ENCODE results near the gene SHOC2. TPM values are rescaled to one million over a fixed set of nuclear protein-coding genes. Genes with fewer than 3 reads are reported as not detected.
"Not testable (repeated sequence)": the region's sequence is repeated elsewhere in the genome, so short reads cannot be mapped to it uniquely, and the experiment has no call there.

SHOC2 gene
- total and polyA plus RNA-seq, 7 experiments from 2014 or later, result 48.2 to 71.7 (median 60.2) TPM

DNA sequence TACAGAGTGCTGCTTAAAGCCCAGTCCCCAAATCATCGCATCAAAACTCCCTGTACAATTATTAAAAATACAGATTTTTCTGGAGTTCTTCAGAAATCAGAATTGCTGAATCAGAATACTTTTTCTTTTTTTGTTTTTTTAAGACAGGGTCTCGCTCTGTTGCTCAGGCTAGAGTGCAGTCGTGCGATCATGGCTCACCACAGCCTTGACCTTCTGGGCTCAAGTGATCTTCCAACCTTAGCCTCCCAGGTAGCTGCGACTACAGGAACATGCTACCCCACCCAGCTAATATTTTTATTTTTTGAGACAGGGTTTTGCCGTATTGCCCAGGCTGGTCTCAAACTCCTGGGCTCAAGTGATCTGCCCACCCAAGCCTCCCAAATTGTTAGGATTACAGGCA is 4.4 kb upstream of the SHOC2 start:
- DNase-seq, result no peak
- Histone ChIP-seq H3K27me3 (ENCODE audit: control insufficient read depth in 2 of 2, insufficient read depth in 2 of 2, low read length in 2 of 2) (no peaks in the 10 kb centered on the region), H3K9me3 (ENCODE audit: control insufficient read depth in 2 of 3, low read length in 3 of 3) (no peaks in the 10 kb centered on the region), H3K4me1 (ENCODE audit: control insufficient read depth in 2 of 2, insufficient read depth in 2 of 2, low read length in 2 of 2) (peaks cover 6 to 7% of the 10 kb centered on the region in 2 donors), H3K4me3 (ENCODE audit: low read length) (no peak overlapping the region), H3K36me3 (ENCODE audit: control insufficient read depth in 2 of 3, insufficient read depth in 3 of 3, low read length in 3 of 3) (peaks cover 0 to 22% (median 6%) of the 10 kb centered on the region in 3 experiments), H3K27ac (ENCODE audit: low read depth, low read length) (no peak overlapping the region)
- ChIA-PET POLR2A (no interaction called here), CTCF (no interaction called here)
- H3K4me3 Mint-ChIP-seq, result peak overlapping the region in 1 of 10 donors; percentile 48
- H3K27me3 Mint-ChIP-seq, result no peaks in the 10 kb centered on the region
- peaks cover 14 to 58% (median 45%) of the 10 kb centered on the region in 7 donors for H3K4me1 Mint-ChIP-seq
- H3K9me3 Mint-ChIP-seq, result no peaks in the 10 kb centered on the region
- no peak for ATAC-seq
- H3K36me3 Mint-ChIP-seq, result peaks cover 3 to 16% (median 8%) of the 10 kb centered on the region in 5 donors
- intact Hi-C loops (cut with micrococcal nuclease), result loop anchor here in 1 of 2 donors (5.0 kb wide), 2 partner anchors 703 to 1532 kb away; partner anchors contain the start of genes VTI1A and ZDHHC6
- H3K27ac Mint-ChIP-seq, result peak overlapping the region in 2 of 9 donors; percentile 36 to 72

DNA sequence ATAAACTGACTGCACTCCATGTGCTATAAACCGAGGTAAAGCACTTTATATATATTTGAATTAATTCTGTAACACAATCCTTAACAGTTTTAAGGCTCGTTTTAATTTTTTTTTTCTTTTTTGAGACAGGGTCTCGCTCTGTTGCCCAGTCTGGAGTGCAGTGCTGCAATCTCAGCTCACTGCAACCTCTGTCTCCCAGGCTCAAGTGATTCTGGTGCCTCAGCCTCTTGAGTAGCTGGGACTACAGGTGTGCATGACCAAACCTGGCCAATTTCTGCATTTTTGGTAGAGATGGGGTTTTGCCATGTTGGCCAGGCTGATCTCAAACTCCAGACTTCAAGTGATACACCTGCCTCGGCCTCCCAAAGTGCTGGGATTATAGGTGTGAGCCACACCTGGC is 3.8 kb upstream of the SHOC2 start:
- H3K27ac ChIP-seq (ENCODE audit: low read depth, low read length); ATAC-seq; H3K27me3 ChIP-seq (ENCODE audit: control insufficient read depth in 2 of 2, insufficient read depth in 2 of 2, low read length in 2 of 2); H3K9me3 ChIP-seq (ENCODE audit: control insufficient read depth in 2 of 3, low read length in 3 of 3); H3K9me3 Mint-ChIP-seq; CTCF ChIA-PET; DNase-seq; H3K4me3 ChIP-seq (ENCODE audit: low read length); H3K4me1 ChIP-seq (ENCODE audit: control insufficient read depth in 2 of 2, insufficient read depth in 2 of 2, low read length in 2 of 2); H3K4me3 Mint-ChIP-seq; H3K27me3 Mint-ChIP-seq: not testable (repeated sequence)
- Mint-ChIP-seq H3K27ac (peak overlapping the region in 2 of 9 donors; percentile 59 to 72), H3K36me3 (peaks cover 3 to 12% (median 8%) of the 10 kb centered on the region in 5 donors), H3K4me1 (peaks cover 18 to 57% (median 44%) of the 10 kb centered on the region in 7 donors)
- peaks cover 0 to 18% (median 6%) of the 10 kb centered on the region in 3 experiments for H3K36me3 ChIP-seq (ENCODE audit: control insufficient read depth in 2 of 3, insufficient read depth in 3 of 3, low read length in 3 of 3)
- POLR2A ChIA-PET, result interaction anchor here (2.2 kb wide), 1 partner anchor 112 kb away, joined by 7 read pairs; no protein-coding TSS in a partner anchor
- intact Hi-C loops (cut with micrococcal nuclease), result loop anchor here in 1 of 2 donors (5.0 kb wide), 2 partner anchors 703 to 1532 kb away; partner anchors contain the start of genes VTI1A and ZDHHC6

DNA sequence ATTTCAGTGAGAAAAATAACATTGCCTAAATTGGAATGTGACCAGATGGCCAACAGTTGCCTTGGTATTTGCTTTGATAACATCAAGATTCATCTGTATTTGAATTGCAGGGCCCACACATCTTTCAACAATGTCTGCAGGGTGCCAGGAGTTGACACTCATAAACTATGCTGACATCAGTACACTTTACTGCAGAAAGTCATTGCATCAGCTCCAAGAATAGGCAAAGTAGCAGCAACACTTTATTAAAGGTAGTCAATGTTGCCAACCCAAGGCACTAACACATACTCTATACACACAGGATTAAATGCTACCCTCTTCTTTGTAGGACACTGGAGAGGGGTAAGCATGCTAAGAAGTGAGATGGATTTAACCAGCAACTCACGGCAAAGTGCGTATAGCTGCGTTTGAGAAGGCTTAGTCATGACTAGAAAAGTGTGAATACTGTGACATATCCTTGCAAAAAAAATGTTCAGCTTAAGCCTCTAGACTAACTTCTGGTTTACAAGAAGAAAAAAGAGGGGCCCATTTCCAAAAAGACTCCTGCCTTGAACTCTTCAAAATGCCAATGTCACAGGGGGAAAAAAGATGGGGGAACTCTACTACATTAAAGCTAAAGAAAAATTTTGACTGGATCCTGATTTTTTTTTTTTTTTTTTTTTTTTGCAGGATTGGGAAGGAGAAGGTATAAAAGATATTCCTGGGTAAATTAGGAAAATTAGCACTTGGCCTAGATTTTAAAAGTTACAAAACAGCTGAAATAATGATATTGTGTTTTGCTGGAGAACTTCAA is 2.7 kb upstream of the SHOC2 start:
- Histone ChIP-seq H3K9me3 (ENCODE audit: control insufficient read depth in 2 of 3, low read length in 3 of 3) (no peaks in the 10 kb centered on the region), H3K4me1 (ENCODE audit: control insufficient read depth in 2 of 2, insufficient read depth in 2 of 2, low read length in 2 of 2) (peaks cover 7 to 17% of the 10 kb centered on the region in 2 donors), H3K27ac (ENCODE audit: low read depth, low read length) (no peak overlapping the region), H3K36me3 (ENCODE audit: control insufficient read depth in 2 of 3, insufficient read depth in 3 of 3, low read length in 3 of 3) (peaks cover 0 to 12% (median 6%) of the 10 kb centered on the region in 3 experiments), H3K4me3 (ENCODE audit: low read length) (no peak overlapping the region), H3K27me3 (ENCODE audit: control insufficient read depth in 2 of 2, insufficient read depth in 2 of 2, low read length in 2 of 2) (no peaks in the 10 kb centered on the region)
- peaks cover 15 to 58% (median 49%) of the 10 kb centered on the region in 7 donors for H3K4me1 Mint-ChIP-seq
- no peak for ATAC-seq
- H3K27ac Mint-ChIP-seq, result peak overlapping the region in 5 of 9 donors; percentile 63 to 100 (median 98)
- CTCF ChIA-PET, result interaction anchor here (0.6 to 0.7 kb wide), 3 partner anchors 23 to 57 kb away, joined by 3 read pairs; no protein-coding TSS in a partner anchor
- POLR2A ChIA-PET, result interaction anchor here (0.6 to 2.2 kb wide), 7 partner anchors 9 to 253 kb away, joined by 3 to 10 read pairs (median 4); no protein-coding TSS in a partner anchor
- H3K36me3 Mint-ChIP-seq, result peaks cover 0 to 9% (median 5%) of the 10 kb centered on the region in 5 donors
- H3K9me3 Mint-ChIP-seq, result no peaks in the 10 kb centered on the region
- DNase-seq, result no peak
- H3K4me3 Mint-ChIP-seq, result peak overlapping the region in 8 of 10 donors; percentile 24 to 98 (median 88)
- intact Hi-C loops (cut with micrococcal nuclease), result loop anchor here in 1 of 2 donors (5.0 kb wide), 2 partner anchors 704 to 1531 kb away; partner anchors contain the start of genes VTI1A and ZDHHC6
- H3K27me3 Mint-ChIP-seq, result no peaks in the 10 kb centered on the region

DNA sequence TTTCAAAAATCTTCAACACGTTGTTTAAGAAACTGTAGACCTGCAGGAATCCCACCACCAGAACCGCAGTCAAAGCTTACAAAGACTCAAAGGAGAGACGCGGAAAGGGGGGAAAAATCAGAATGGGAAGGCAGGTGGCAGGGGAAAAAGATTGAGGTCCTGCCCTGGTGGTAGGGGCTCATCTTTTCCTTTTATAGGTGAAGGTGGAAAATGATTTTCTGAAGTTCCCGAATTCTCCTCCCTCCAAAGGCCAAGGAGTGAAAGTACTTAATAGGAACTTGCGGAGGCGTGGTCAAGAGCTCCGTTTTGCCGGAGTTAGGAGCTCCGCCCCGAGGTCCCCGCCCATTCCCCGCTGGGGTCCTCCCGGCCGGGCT is 1.1 kb upstream of the SHOC2 start:
- intact Hi-C loops (cut with micrococcal nuclease), result loop anchor here (1.0 to 5.0 kb wide), 13 partner anchors 10 to 1529 kb away; partner anchors contain the start of genes ADRA2A (in 1 of the 2), VTI1A (in 1 of the 2), XPNPEP1 (in 1 of the 2) and ZDHHC6 (in 1 of the 2)
- peak overlapping the region; percentile 97 for H3K4me3 ChIP-seq (ENCODE audit: low read length)
- no peaks in the 10 kb centered on the region for H3K9me3 ChIP-seq (ENCODE audit: control insufficient read depth in 2 of 3, low read length in 3 of 3)
- H3K36me3 ChIP-seq (ENCODE audit: control insufficient read depth in 2 of 3, insufficient read depth in 3 of 3, low read length in 3 of 3), result peaks cover 0 to 11% (median 3%) of the 10 kb centered on the region in 3 experiments
- H3K4me1 ChIP-seq (ENCODE audit: control insufficient read depth in 2 of 2, insufficient read depth in 2 of 2, low read length in 2 of 2), result peaks cover 7 to 17% of the 10 kb centered on the region in 2 donors
- no peaks in the 10 kb centered on the region for H3K27me3 ChIP-seq (ENCODE audit: control insufficient read depth in 2 of 2, insufficient read depth in 2 of 2, low read length in 2 of 2)
- Mint-ChIP-seq H3K4me3 (peak overlapping the region; percentile 86 to 100 (median 96)), H3K36me3 (peaks cover 0 to 7% (median 4%) of the 10 kb centered on the region in 5 donors), H3K9me3 (no peaks in the 10 kb centered on the region), H3K27me3 (no peaks in the 10 kb centered on the region), H3K4me1 (peaks cover 21 to 63% (median 54%) of the 10 kb centered on the region in 7 donors), H3K27ac (peak overlapping the region; percentile 97 to 100 (median 99))
- POLR2A ChIA-PET, result interaction anchor here (0.6 to 2.0 kb wide), 14 partner anchors 11 to 175 kb away, joined by 3 to 10 read pairs (median 3); no protein-coding TSS in a partner anchor
- ATAC-seq (no peak), DNase-seq (peak in 5 of 9 donors; percentile 66 to 80 (median 68))
- CTCF ChIA-PET, result interaction anchor here (0.8 to 1.4 kb wide), 2 partner anchors 20 to 36 kb away, joined by 3 to 6 read pairs; no protein-coding TSS in a partner anchor
- peak overlapping the region; percentile 100 for H3K27ac ChIP-seq (ENCODE audit: low read depth, low read length)

DNA sequence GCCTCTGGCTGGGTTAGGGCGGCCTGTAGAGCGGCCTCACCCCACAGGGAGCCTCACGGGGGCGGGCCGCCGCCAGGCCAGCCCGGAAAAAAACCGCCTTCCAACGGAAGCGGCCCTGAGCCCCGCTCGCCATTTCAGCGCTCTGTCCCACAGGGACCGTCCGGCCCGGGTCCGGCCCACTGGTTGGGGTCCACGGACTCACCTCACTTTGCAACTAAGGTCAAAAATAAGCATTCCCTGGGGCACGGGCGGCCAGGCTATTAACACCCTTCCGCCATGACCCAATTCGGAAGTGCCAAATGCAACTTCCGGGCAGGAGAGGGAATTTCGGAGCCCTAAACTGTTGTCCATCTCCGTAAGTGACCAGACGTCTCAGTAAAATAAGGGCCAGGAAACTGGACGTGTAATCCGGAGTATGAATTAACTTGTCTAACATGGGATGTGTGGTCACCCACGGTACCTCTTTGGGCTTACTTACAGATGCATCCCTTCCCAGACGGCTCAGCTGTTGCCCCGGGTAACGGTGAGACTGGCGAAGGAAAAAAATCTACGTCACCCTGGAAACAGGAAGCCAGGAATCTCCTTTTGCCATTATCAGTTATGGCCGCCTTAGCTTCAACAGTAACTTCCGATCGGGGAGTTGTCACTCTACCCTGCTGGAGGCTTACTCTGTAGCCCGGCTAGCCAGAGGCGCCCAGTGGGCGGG is 608 bp upstream of the SHOC2 start, which contains the start of gene BBIP1:
TSS of gene BBIP1 (minus strand) at position 538 of the 706 bp plus-strand sequence. CDS start 1,023 bp downstream, outside the sequence.
- H3K4me3 Mint-ChIP-seq, result peak within 1 kb of the TSS; percentile 86 to 100 (median 98)
- ATAC-seq (peak; percentile 63), DNase-seq (peak in 4 of 9 donors; percentile 70 to 98 (median 90))
- ChIA-PET POLR2A (interaction anchor here (0.6 to 2.0 kb wide), 22 partner anchors 9 to 710 kb away, joined by 3 to 10 read pairs (median 3); no protein-coding TSS in a partner anchor), CTCF (interaction anchor here (0.8 to 1.4 kb wide), 2 partner anchors 21 to 37 kb away, joined by 3 to 6 read pairs; no protein-coding TSS in a partner anchor)
- H3K36me3 ChIP-seq (ENCODE audit: control insufficient read depth in 2 of 3, insufficient read depth in 3 of 3, low read length in 3 of 3), result peaks cover 0 to 11% (median 0%) of the 10 kb centered on the region in 3 experiments
- H3K27ac Mint-ChIP-seq, result peak within 1 kb of the TSS; percentile 97 to 100 (median 99)
- H3K27me3 ChIP-seq (ENCODE audit: control insufficient read depth in 2 of 2, insufficient read depth in 2 of 2, low read length in 2 of 2), result no peaks in the 10 kb centered on the region
- no peaks in the 10 kb centered on the region for H3K9me3 ChIP-seq (ENCODE audit: control insufficient read depth in 2 of 3, low read length in 3 of 3)
- peaks cover 24 to 66% (median 59%) of the 10 kb centered on the region in 7 donors for H3K4me1 Mint-ChIP-seq
- peak within 1 kb of the TSS; percentile 97 for H3K4me3 ChIP-seq (ENCODE audit: low read length)
- H3K36me3 Mint-ChIP-seq, result peaks cover 0 to 7% (median 4%) of the 10 kb centered on the region in 5 donors
- intact Hi-C loops (cut with micrococcal nuclease), result loop anchor here (1.0 to 5.0 kb wide), 25 partner anchors 10 to 1529 kb away; partner anchors contain the start of genes DUSP5 (in 2 of the 2), SMC3 (in 2 of the 2), ADRA2A (in 1 of the 2) and PDCD4 (in 1 of the 2)
- no peaks in the 10 kb centered on the region for H3K9me3 Mint-ChIP-seq
- peak within 1 kb of the TSS; percentile 100 for H3K27ac ChIP-seq (ENCODE audit: low read depth, low read length)
- peaks cover 7 to 17% of the 10 kb centered on the region in 2 donors for H3K4me1 ChIP-seq (ENCODE audit: control insufficient read depth in 2 of 2, insufficient read depth in 2 of 2, low read length in 2 of 2)
- H3K27me3 Mint-ChIP-seq, result no peaks in the 10 kb centered on the region

Measured in naive thymus-derived CD4-positive, alpha-beta T cell (primary cell).